AG04449 (cell line): ENCODE data around the gene ANK2.

Source experiments
- CTCF ChIA-PET: fragments of 350-600 bp; formaldehyde crosslinking; extraction: SDS; loops from one replicate; lab custom pipeline; 2021; ENCODE audit warnings: antibody characterized with exemption; lab: Yijun Ruan, JAX
- POLR2A ChIA-PET: fragments of 400-600, 350-600 bp; formaldehyde crosslinking; extraction: SDS; loops from one replicate; lab custom pipeline; 2020; ENCODE audit warnings: antibody characterized with exemption, inconsistent platforms; lab: Yijun Ruan, JAX
- DNase-seq: peaks from one replicate; pipeline ENCODE4 v3.0.0-alpha.2; 2010; ENCODE audit warnings: low read depth, low spot score
- H3K4me3 ChIP-seq: 2 replicates; pipeline ENCODE4 v1.5.1; 2011; ENCODE audit warnings: low read depth, mild to moderate bottlenecking, control low read depth, low read length
- CTCF ChIP-seq: IDR thresholded peaks from one replicate; pipeline ENCODE4 v1.5.1; 2011; ENCODE audit warnings: mild to moderate bottlenecking, moderate library complexity, low read length, control low read depth, inconsistent platforms; ENCODE audit not compliant: insufficient read depth; ENCODE audit errors: missing control alignments

The ANK2 gene

DNA sequence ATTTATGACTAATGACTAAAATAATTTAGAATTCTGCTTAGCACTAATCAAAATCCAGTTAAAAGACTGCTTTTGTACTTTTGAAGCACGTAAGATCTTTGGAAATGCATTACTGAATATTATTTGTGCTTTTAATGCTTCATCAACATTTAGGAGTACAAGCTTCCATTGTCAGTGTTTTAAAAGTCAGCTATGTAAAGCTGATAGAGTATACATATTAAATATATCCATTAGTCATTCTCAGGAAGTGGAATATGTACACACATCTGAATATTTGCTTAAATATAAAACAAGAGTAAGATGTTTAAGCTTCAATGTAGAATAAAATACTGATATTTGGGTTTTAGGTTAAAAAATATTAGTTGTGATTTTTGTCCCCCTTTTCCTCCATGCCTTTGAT lies 54.1 kb downstream of the ANK2 start:
- no peak for TF ChIP-seq CTCF
- no peak for DNase-seq
- POLR2A ChIA-PET, result no interaction called here
- CTCF ChIA-PET, result interaction anchor here (0.6 to 1.4 kb wide), 5 partner anchors 12 to 337 kb away, joined by 3 to 4 read pairs (median 3); no protein-coding TSS in a partner anchor
- no peak overlapping the region for H3K4me3 ChIP-seq

GRCh38 chr4:113106108-113106507 lies 56.7 kb downstream of the ANK2 start:
- no peak overlapping the region for H3K4me3 ChIP-seq
- peak; percentile 19 for TF ChIP-seq CTCF
- POLR2A ChIA-PET, result no interaction called here

GRCh38 chr4:113109106-113109718 lies 59.8 kb downstream of the ANK2 start:
- ChIA-PET CTCF (interaction anchor here (1.7 kb wide), 1 partner anchor 184 kb away, joined by 6 read pairs; no protein-coding TSS in a partner anchor), POLR2A (no interaction called here)
- no peak for DNase-seq
- H3K4me3 ChIP-seq, result no peak overlapping the region
- no peak for TF ChIP-seq CTCF

More at GRCh38 chr4:113106108-113106507, 56.7 kb downstream of the ANK2 start:
- DNase-seq, result peak; percentile 10
- CTCF ChIA-PET, result interaction anchor here (0.6 to 3.1 kb wide), 19 partner anchors 9 to 1279 kb away, joined by 3 to 15 read pairs (median 4); no protein-coding TSS in a partner anchor

DNA sequence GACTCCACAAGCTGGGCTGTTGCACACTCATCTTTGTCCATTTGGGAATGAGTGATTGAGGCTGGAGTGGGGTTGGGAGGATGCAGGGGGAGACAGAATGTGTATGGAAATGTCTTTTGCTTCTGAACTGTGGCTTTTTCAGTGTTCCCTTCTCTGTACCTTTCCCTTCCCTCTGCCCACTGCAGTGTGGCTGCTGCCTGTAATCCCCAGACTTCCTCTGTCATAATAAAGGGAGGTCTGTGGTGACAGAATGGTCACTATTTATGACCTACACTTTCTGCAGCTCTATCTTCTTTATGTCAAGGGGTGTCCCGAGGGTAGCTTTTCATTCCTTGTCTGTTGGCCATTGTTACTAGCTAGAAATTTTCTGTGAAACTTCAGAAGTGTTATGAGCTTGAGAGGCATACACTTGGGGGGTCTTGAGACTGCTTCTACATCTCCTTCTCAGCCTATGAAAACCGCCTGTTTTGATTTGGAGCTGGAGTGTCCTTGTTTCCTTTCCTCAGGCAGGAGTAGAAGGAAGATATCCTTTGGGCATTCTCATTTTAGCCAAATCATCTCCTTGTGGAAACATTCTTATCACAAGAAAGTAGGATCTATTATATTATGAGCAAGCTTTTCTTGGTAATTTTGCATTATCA lies 63.0 kb downstream of the ANK2 start:
- POLR2A ChIA-PET, result no interaction called here
- CTCF ChIA-PET, result interaction anchor here (0.6 kb wide), 1 partner anchor 167 kb away, joined by 3 read pairs; no protein-coding TSS in a partner anchor
- no peak for DNase-seq
- no peak for TF ChIP-seq CTCF
- H3K4me3 ChIP-seq, result no peak overlapping the region

DNA sequence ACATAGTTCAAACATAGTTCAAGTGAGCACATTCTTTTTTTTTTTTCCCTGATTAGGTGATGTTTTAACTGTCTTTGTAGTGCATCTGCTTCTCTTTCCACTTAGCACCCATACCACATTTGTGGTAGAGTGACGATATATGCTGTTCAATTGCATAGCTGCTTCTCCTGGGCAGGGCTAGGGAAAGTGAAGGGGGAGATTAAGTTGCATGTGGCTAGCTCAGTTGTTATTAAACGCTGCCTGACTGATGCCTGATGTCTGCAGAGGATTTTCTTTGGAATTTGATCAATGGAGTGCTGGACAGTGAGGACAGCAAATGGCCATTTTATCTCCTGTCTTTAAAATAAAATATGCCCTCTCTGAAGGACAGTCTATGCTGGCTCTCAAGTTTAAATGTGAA lies 63.7 kb downstream of the ANK2 start:
- CTCF ChIA-PET, result interaction anchor here (0.6 kb wide), 1 partner anchor 166 kb away, joined by 3 read pairs; no protein-coding TSS in a partner anchor
- no peak overlapping the region for H3K4me3 ChIP-seq
- DNase-seq, result no peak
- TF ChIP-seq CTCF, result no peak
- POLR2A ChIA-PET, result no interaction called here

GRCh38 chr4:113114884-113115283 lies 65.4 kb downstream of the ANK2 start:
- ChIA-PET POLR2A (no interaction called here), CTCF (interaction anchor here (1.7 kb wide), 1 partner anchor 9 kb away, joined by 3 read pairs; no protein-coding TSS in a partner anchor)
- no peak for TF ChIP-seq CTCF

More at GRCh38 chr4:113114884-113115283, 65.4 kb downstream of the ANK2 start:
- no peak for DNase-seq
- H3K4me3 ChIP-seq, result no peak overlapping the region
